Choroid plexus epithelial cell (primary cell): ENCODE data around the gene ZNF236.

Source experiments
- DNase-seq: peaks from one replicate; pipeline ENCODE4 v3.0.0-alpha.2; 2010; ENCODE audit warnings: low read depth
- H3K4me3 ChIP-seq: 2 replicates; pipeline ENCODE4 v1.5.1; 2011; ENCODE audit warnings: low read depth, mild to moderate bottlenecking, control low read depth, low read length, moderate library complexity
- TF ChIP-seq, protein P1 (sequence below): conservative IDR thresholded peaks from 2 replicates; pipeline ENCODE4 v1.5.1; 2011; ENCODE audit warnings: low read depth, mild to moderate bottlenecking, control low read depth, inconsistent platforms, low read length, moderate library complexity

ZNF236 gene

DNA sequence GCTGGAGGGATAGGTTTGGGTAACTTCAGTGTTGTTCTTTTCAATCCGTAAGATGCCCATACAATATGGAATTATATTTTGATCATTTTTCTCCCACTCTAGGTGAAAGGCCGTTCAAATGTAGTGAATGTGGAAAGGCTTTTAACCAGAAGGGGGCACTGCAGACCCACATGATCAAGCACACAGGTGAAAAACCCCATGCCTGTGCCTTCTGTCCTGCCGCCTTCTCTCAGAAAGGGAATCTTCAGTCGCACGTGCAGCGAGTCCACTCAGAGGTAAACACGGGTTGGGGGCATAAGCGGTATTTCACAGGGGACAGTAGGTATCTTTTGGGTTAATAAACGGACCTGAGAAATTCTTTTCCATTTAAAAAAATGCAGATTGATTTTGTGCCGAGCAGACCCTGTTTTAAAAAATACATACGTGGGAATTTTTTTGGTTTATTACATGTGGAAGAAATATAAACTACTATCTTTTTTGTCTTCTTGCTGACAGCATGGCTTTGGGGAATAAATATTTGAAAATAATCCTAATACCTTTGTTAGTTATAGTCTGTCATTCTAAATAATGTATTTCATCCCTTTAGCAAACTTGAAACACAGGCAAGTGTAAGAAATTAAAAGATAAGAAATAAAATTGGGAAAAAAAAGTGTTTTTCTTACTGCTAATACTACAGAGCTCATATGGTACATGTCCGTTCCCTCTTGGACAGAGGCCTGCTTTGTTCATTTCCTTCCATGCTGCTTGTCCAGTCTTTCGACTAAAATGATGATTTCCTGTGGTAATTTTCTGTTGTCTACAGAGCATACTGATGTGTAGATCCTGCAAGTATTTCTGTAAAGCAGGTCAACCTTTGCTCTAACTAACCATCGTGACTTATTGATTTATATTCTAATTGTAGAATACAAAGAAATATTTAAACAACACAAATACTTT lies 53.3 kb downstream of the ZNF236 start:
- no peak overlapping the region for H3K4me3 ChIP-seq
- TF ChIP-seq, protein P1, sequence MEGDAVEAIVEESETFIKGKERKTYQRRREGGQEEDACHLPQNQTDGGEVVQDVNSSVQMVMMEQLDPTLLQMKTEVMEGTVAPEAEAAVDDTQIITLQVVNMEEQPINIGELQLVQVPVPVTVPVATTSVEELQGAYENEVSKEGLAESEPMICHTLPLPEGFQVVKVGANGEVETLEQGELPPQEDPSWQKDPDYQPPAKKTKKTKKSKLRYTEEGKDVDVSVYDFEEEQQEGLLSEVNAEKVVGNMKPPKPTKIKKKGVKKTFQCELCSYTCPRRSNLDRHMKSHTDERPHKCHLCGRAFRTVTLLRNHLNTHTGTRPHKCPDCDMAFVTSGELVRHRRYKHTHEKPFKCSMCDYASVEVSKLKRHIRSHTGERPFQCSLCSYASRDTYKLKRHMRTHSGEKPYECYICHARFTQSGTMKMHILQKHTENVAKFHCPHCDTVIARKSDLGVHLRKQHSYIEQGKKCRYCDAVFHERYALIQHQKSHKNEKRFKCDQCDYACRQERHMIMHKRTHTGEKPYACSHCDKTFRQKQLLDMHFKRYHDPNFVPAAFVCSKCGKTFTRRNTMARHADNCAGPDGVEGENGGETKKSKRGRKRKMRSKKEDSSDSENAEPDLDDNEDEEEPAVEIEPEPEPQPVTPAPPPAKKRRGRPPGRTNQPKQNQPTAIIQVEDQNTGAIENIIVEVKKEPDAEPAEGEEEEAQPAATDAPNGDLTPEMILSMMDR: peak; percentile 76
- peak; percentile 72 for DNase-seq

DNA sequence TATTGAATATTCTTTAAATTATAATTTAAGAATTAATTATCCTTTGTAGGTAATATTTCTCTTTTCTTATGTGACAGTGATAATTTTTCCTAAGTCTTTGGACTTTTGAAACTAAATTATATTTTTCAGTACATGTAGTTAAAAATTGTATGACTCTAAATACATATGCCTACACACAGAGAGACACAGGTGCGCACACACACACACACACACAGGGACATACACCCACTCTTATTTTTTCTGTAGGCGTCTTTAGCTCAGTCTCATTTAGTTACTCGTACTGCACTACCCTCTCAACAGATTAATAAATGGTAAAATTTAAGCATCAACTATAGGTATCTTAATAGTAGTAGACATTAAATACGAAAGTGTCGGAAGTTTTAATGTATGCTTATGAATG lies 56.1 kb downstream of the ZNF236 start:
- no peak for DNase-seq
- TF ChIP-seq, protein P1: no peak
- no peak overlapping the region for H3K4me3 ChIP-seq

DNA sequence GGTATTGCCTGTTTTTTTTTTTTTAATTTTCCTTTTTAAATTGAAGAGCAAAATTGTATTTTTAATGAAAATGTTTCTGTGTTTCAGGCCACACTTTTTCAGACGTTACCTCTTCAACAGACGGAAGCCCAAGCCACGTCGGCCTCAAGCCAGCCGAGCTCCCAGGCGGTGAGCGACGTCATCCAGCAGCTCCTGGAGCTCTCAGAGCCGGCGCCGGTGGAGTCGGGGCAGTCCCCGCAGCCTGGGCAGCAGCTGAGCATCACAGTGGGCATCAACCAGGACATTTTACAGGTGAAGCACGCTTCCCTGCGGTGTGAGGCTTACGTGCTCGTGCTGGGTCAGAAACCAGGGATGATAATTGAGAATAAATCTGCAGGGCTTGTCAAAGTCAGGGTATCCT lies 57.7 kb downstream of the ZNF236 start:
- TF ChIP-seq, protein P1: no peak
- H3K4me3 ChIP-seq: no peak overlapping the region
- DNase-seq: no peak

DNA sequence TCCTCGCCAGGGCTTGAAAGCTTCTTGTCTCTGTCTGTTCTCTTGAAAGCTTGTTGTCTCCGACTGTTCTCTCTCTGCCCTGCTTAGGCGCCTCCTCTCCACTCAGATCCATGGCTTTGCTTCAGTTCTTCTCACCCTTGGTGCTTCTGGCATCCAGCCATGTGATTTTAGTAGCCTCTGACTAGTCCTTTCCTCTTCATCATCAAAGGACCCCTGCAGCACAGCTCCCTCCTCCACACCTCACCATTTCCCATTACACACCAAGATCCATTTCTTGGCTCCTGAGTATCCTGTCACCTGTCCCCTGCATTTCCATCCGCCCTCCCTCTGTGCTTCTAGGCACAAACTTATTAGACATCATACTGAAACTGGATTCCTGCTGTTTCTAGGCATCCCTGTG lies 59.4 kb downstream of the ZNF236 start:
- peak; percentile 47 for DNase-seq
- TF ChIP-seq, protein P1: no peak
- no peak overlapping the region for H3K4me3 ChIP-seq

DNA sequence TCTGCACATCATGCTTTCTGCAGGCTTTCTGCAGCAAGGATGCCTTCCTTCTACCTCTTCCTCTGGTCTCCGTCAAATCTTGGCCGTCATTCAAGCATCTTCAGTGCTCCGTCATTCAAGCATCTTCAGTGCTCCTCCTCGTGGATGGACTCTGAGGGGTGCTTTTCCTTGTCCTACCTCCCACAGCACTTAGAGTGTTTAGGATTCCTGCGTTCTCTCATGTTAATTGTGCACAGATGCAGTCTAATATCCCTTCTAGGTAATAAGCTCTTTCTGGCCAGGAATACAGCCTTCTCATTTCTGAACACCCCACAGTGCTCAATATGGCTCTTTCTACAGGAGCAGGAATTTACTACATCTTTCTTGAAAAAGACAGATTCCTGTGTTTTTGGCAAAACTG lies 59.8 kb downstream of the ZNF236 start:
- no peak for DNase-seq
- TF ChIP-seq, protein P1: no peak

DNA sequence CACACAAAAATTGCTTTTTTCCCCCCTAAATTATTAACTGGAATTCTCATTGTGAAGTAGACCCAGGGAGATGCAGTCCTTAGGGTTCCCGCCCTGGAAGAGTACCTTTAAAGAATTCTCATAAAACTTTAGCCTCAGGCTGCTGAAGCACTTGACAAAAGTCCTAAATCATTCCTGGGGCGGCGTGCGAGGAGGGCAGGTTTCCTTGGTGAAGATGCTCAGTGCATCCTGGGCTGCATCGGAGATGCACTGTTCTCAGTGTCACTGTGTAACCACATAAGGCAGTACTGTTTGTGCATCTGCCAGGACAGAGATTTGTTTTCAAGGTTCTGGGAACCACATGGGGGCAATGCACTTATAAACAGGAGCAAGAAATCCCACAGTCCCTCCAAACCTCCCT lies 62.6 kb downstream of the ZNF236 start:
- no peak overlapping the region for H3K4me3 ChIP-seq
- TF ChIP-seq, protein P1: no peak
- no peak for DNase-seq

More for the DNA sequence above, 59.8 kb downstream of the ZNF236 start:
- no peak overlapping the region for H3K4me3 ChIP-seq

DNA sequence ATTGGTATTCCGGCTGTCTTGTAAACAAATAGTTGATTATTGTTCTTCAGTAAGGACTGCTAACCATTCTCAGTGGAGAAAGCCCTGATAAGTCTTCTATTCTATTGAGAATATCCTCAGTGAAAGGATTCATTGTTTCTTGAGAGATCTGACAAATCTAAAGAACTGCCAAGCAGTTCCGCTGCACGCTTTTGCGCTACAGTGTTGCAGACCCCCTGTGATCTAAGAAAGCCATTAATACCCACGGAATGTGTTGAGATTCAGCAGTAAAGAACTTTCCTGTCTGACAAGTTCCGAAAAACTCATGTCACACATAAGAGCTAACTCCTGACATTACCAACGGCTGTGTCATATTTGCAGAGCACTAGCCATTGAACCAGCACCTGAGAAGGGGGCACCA lies 63.8 kb downstream of the ZNF236 start:
- no peak overlapping the region for H3K4me3 ChIP-seq
- TF ChIP-seq, protein P1: no peak
- DNase-seq: no peak
